Measurements from ENCODE around the gene CCDC34.

GRCh38 chr11:27329867-27330632 lies 33.0 kb downstream of the CCDC34 start:
- TF ChIP-seq CTCF (IDR thresholded peaks at IDR 0.05 in 4 of 5, conservative IDR thresholded peaks at IDR 0.05 in 1 of 5) (no peak), POLR2A (IDR thresholded peaks at IDR 0.05) (no peak)
